ENCODE measurements around the gene HIC2.
"Not testable (repeated sequence)": the region's sequence is repeated elsewhere in the genome, so short reads cannot be mapped to it uniquely, and the experiment has no call there.

GRCh38 chr22:21467337-21468193 is 50.4 kb downstream of the HIC2 start, which contains the start of gene TMEM191C:
- TF ChIP-seq POLR2A (IDR thresholded peaks at IDR 0.05; ENCODE audit: borderline replicate concordance, extremely low read depth, insufficient read depth, insufficient read length); EZH2 (IDR thresholded peaks at IDR 0.05); SRF (IDR thresholded peaks at IDR 0.05; ENCODE audit: low read depth); CTCF (IDR thresholded peaks at IDR 0.05 in 2 of 3, conservative IDR thresholded peaks at IDR 0.05 in 1 of 3; ENCODE audit: borderline replicate concordance in 1 of 3, insufficient read depth in 1 of 3, low read depth in 2 of 3, low read length in 2 of 3); EZH2phosphoT487 (IDR thresholded peaks at IDR 0.05; ENCODE audit: borderline replicate concordance); POLR2AphosphoS5 (IDR thresholded peaks at IDR 0.05; ENCODE audit: low read depth, low read length); TCF7L2 (IDR thresholded peaks at IDR 0.05; ENCODE audit: borderline replicate concordance, extremely low read depth, insufficient read depth, insufficient read length): not testable (repeated sequence)

Measured in HCT116 (cell line).